Glutamatergic neuron (in vitro differentiated cells): ENCODE results near the gene PEAK1. TPM values are rescaled to one million over a fixed set of nuclear protein-coding genes. Genes with fewer than 3 reads are reported as not detected.

Experiments
- DNase-seq: peaks from one replicate; pipeline ENCODE4 v3.0.0; 2022
- H3K27ac Mint-ChIP-seq: one replicate; pipeline ENCODE4 v1.8.0; 2020; ENCODE audit warnings: mild to moderate bottlenecking, mixed read lengths, inconsistent platforms; ENCODE audit not compliant: unreplicated experiment
- H3K27me3 Mint-ChIP-seq: one replicate; pipeline ENCODE4 v1.8.0; 2020; ENCODE audit warnings: mild to moderate bottlenecking, moderate library complexity, mixed read lengths, inconsistent platforms; ENCODE audit not compliant: unreplicated experiment
- H3K36me3 Mint-ChIP-seq: one replicate; pipeline ENCODE4 v1.8.0; 2020; ENCODE audit warnings: mild to moderate bottlenecking, mixed read lengths, inconsistent platforms; ENCODE audit not compliant: unreplicated experiment
- H3K4me1 Mint-ChIP-seq: one replicate; pipeline ENCODE4 v1.8.0; 2020; ENCODE audit warnings: mild to moderate bottlenecking, low read depth, mixed read lengths, inconsistent platforms; ENCODE audit not compliant: unreplicated experiment
- H3K4me3 Mint-ChIP-seq: one replicate; pipeline ENCODE4 v1.8.0; 2020; ENCODE audit warnings: mild to moderate bottlenecking, mixed read lengths, inconsistent platforms; ENCODE audit not compliant: unreplicated experiment
- H3K9me3 Mint-ChIP-seq: one replicate; pipeline ENCODE4 v1.8.0; 2020; ENCODE audit warnings: mild to moderate bottlenecking, moderate library complexity, mixed read lengths, inconsistent platforms; ENCODE audit not compliant: unreplicated experiment
- CTCF ChIP-seq: fragments of 200-600 bp; sonication (generic); IDR thresholded peaks from one replicate; pipeline ENCODE4 v1.5.0; 2021; ENCODE audit not compliant: partially characterized antibody, unreplicated experiment
- total RNA-seq: library from RNA; stranded (reverse); fragmentation: NEBNext Ultra II Directional; extraction: Animal tissue kit (Norgen Biotek cat#: 25700); gene quantifications from one replicate; pipeline ENCODE4 v1.2.1, GENCODE V29; 2021; ENCODE audit not compliant: unreplicated experiment

PEAK1 gene
- total RNA-seq, 1 donor from 2014 or later, result 110 TPM

GRCh38 chr15:77239882-77240608 lies 179.9 kb downstream of the PEAK1 start:
- no peak for DNase-seq
- no peak overlapping the region for H3K27ac Mint-ChIP-seq
- no peak overlapping the region for H3K4me3 Mint-ChIP-seq
- H3K36me3 Mint-ChIP-seq, result peaks cover 12% of the 10 kb centered on the region
- H3K4me1 Mint-ChIP-seq, result no peaks in the 10 kb centered on the region
- no peak for TF ChIP-seq CTCF
- peaks cover 2% of the 10 kb centered on the region for H3K9me3 Mint-ChIP-seq
- H3K27me3 Mint-ChIP-seq, result no peaks in the 10 kb centered on the region

GRCh38 chr15:77235566-77235965 lies 184.3 kb downstream of the PEAK1 start:
- DNase-seq, result no peak
- peaks cover 19% of the 10 kb centered on the region for H3K36me3 Mint-ChIP-seq
- peaks cover 2% of the 10 kb centered on the region for H3K9me3 Mint-ChIP-seq

GRCh38 chr15:77228828-77229227 lies 191.1 kb downstream of the PEAK1 start:
- H3K4me3 Mint-ChIP-seq, result no peak overlapping the region
- peaks cover 4% of the 10 kb centered on the region for H3K27me3 Mint-ChIP-seq
- peaks cover 4% of the 10 kb centered on the region for H3K36me3 Mint-ChIP-seq
- H3K9me3 Mint-ChIP-seq, result no peaks in the 10 kb centered on the region
- no peak for DNase-seq
- H3K27ac Mint-ChIP-seq, result no peak overlapping the region
- no peaks in the 10 kb centered on the region for H3K4me1 Mint-ChIP-seq
- no peak for TF ChIP-seq CTCF

More at GRCh38 chr15:77235566-77235965, 184.3 kb downstream of the PEAK1 start:
- Mint-ChIP-seq H3K4me3 (no peak overlapping the region), H3K4me1 (no peaks in the 10 kb centered on the region), H3K27me3 (no peaks in the 10 kb centered on the region), H3K27ac (no peak overlapping the region)
- TF ChIP-seq CTCF, result no peak

- Mint-ChIP-seq H3K9me3 (no peaks in the 10 kb centered on the region), H3K4me1 (no peaks in the 10 kb centered on the region), H3K4me3 (no peak overlapping the region)
Measured at GRCh38 chr15:77226652-77227051, 193.3 kb downstream of the PEAK1 start.

More at GRCh38 chr15:77226652-77227051, 193.3 kb downstream of the PEAK1 start:
- no peaks in the 10 kb centered on the region for H3K36me3 Mint-ChIP-seq
- no peak overlapping the region for H3K27ac Mint-ChIP-seq
- H3K27me3 Mint-ChIP-seq, result peaks cover 4% of the 10 kb centered on the region
- no peak for DNase-seq
- TF ChIP-seq CTCF, result no peak
